Mesenchymal stem cell (in vitro differentiated cells and primary cell): ENCODE results near the gene ZNF598.
"Not testable (repeated sequence)": the region's sequence is repeated elsewhere in the genome, so short reads cannot be mapped to it uniquely, and the experiment has no call there.

Experiments used
- DNase-seq: peaks from one replicate; pipeline ENCODE4 v3.0.0-alpha.2; 2013
- H2AFZ ChIP-seq: one replicate; pipeline ENCODE4 v1.6.1; 2013; ENCODE audit warnings: low read depth, mild to moderate bottlenecking, control low read depth, inconsistent platforms, low read length, moderate library complexity
- H2AK5ac ChIP-seq: 2 replicates; pipeline ENCODE4 v1.6.1; 2013; ENCODE audit warnings: low read length, moderate library complexity, mild to moderate bottlenecking, inconsistent platforms; ENCODE audit not compliant: severe bottlenecking
- H2BK120ac ChIP-seq: one replicate; pipeline ENCODE4 v1.6.1; 2013; ENCODE audit warnings: low read depth, mild to moderate bottlenecking, inconsistent platforms, low read length, moderate library complexity
- H2BK12ac ChIP-seq, 2 experiments: one replicate each; pipeline ENCODE4 v1.6.1; 2013; ENCODE audit warnings: inconsistent platforms in 2 of 2, low read length in 2 of 2, mild to moderate bottlenecking in 2 of 2, moderate library complexity in 2 of 2, control low read depth in 1 of 2
- H2BK15ac ChIP-seq: one replicate; pipeline ENCODE4 v1.6.1; 2013; ENCODE audit warnings: mild to moderate bottlenecking, low read depth, inconsistent platforms; ENCODE audit not compliant: poor library complexity, severe bottlenecking
- H2BK5ac ChIP-seq: 2 replicates; pipeline ENCODE4 v1.6.1; 2013; ENCODE audit warnings: low read depth, mild to moderate bottlenecking, low read length, control low read depth, inconsistent platforms; ENCODE audit not compliant: poor library complexity, severe bottlenecking
- H3K14ac ChIP-seq, 2 experiments: one replicate each; pipeline ENCODE4 v1.6.1; 2013; ENCODE audit warnings: inconsistent platforms in 2 of 2, low read length in 2 of 2, control low read depth in 1 of 2, mild to moderate bottlenecking in 1 of 2, moderate library complexity in 1 of 2
- H3K18ac ChIP-seq, 2 experiments: one replicate each; pipeline ENCODE4 v1.6.1; 2013; ENCODE audit warnings: inconsistent platforms in 2 of 2, low read length in 2 of 2, control low read depth in 1 of 2, low read depth in 1 of 2, mild to moderate bottlenecking in 1 of 2
- H3K23ac ChIP-seq, 2 experiments: one replicate each; pipeline ENCODE4 v1.6.1; 2013; ENCODE audit warnings: inconsistent platforms in 2 of 2, low read length in 2 of 2, mild to moderate bottlenecking in 2 of 2, moderate library complexity in 2 of 2, control low read depth in 1 of 2
- H3K27ac ChIP-seq: 2 replicates; pipeline ENCODE4 v1.5.1; 2013; ENCODE audit warnings: mild to moderate bottlenecking, moderate library complexity, low read length, control low read depth, inconsistent platforms; ENCODE audit not compliant: poor library complexity, severe bottlenecking
- H3K27me3 ChIP-seq, 2 experiments: 2 replicates each; pipeline versions ENCODE4 v1.6.1 to v1.7.0; 2013; ENCODE audit warnings: low read length in 2 of 2, mild to moderate bottlenecking in 2 of 2, moderate library complexity in 2 of 2, control low read depth in 1 of 2, inconsistent platforms in 1 of 2; ENCODE audit not compliant: control insufficient read depth in 1 of 2, insufficient read depth in 1 of 2
- H3K36me3 ChIP-seq, 2 experiments: 2 replicates each; pipeline versions ENCODE4 v1.6.1 to v1.7.0; 2013; ENCODE audit warnings: low read length in 2 of 2, control low read depth in 1 of 2, inconsistent platforms in 1 of 2, low read depth in 1 of 2, mild to moderate bottlenecking in 1 of 2; ENCODE audit not compliant: insufficient read depth in 2 of 2, control insufficient read depth in 1 of 2
- H3K4ac ChIP-seq, 2 experiments: one replicate each; pipeline ENCODE4 v1.6.1; 2013; ENCODE audit warnings: inconsistent platforms in 2 of 2, low read length in 2 of 2, mild to moderate bottlenecking in 2 of 2, moderate library complexity in 2 of 2, control low read depth in 1 of 2, low read depth in 1 of 2
- H3K4me1 ChIP-seq: 2 replicates; pipeline ENCODE4 v1.6.1; 2013; ENCODE audit warnings: low read depth, low read length, control low read depth; ENCODE audit not compliant: control insufficient read depth, insufficient read depth
- H3K4me2 ChIP-seq: 2 replicates; pipeline ENCODE4 v1.6.1; 2013; ENCODE audit warnings: low read length, mild to moderate bottlenecking, inconsistent platforms; ENCODE audit not compliant: poor library complexity, severe bottlenecking
- H3K4me3 ChIP-seq, 2 experiments: 2 replicates each; pipeline versions ENCODE4 v1.5.1 to v1.7.0; 2013; ENCODE audit warnings: low read length in 2 of 2, mild to moderate bottlenecking in 2 of 2, control low read depth in 1 of 2, low read depth in 1 of 2; ENCODE audit not compliant: insufficient read depth in 1 of 2
- H3K79me1 ChIP-seq: replicated peaks from 2 replicates; pipeline ENCODE4 v1.6.1; 2013; ENCODE audit warnings: mild to moderate bottlenecking, control low read depth, low read length, inconsistent platforms; ENCODE audit not compliant: poor library complexity, severe bottlenecking
- H3K9ac ChIP-seq: 2 replicates; pipeline ENCODE4 v1.7.0; 2013; ENCODE audit warnings: mild to moderate bottlenecking, low read length, moderate library complexity
- H3K9me3 ChIP-seq: 2 replicates; pipeline ENCODE4 v1.7.0; 2013; ENCODE audit warnings: mild to moderate bottlenecking, low read length; ENCODE audit not compliant: control insufficient read depth
- H4K8ac ChIP-seq: one replicate; pipeline ENCODE4 v1.6.1; 2013; ENCODE audit warnings: inconsistent platforms, mild to moderate bottlenecking, low read length, moderate library complexity
- H4K91ac ChIP-seq: one replicate; pipeline ENCODE4 v1.6.1; 2013; ENCODE audit warnings: mild to moderate bottlenecking, low read length, inconsistent platforms
- WGBS: methylation state at CpG from one replicate; pipeline ENCODE4 v1.1.7; 2013; ENCODE audit warnings: mixed read lengths; 5-methylcytosine and 5-hydroxymethylcytosine counted together

The ZNF598 gene

DNA sequence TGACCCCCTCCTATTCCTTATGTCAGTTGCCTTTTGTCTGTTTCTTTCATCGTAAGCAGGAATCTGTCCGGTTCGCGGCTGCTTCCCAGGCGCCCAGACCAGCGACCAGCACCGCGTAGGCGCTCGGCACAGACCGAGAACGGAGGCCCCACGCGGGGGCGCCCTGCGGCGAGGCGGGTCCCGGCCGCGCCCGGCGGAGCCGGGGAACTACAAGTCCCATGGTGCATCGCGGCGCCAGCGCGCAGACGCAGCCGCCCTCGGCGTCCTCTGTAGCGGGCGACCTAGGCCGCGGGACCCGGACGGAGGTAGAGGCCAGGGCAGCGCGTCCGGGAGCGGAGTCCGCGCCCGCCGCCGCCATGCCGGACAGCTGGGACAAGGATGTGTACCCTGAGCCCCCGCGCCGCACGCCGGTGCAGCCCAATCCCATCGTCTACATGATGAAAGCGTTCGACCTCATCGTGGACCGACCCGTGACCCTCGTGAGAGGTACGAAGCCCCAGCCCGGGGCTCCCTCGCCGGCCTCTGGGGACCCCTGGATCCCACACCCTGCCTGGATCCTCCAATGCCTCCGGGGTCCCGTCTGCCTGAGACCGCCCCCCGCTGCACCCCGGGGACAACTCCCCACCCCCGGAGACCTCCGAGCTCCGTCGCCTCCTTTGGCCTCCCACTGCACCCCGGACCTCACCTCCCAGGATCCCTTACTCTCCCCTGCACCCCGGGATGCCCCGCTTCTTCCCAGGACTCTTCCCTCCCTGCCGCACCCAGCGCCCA lies 50.2 kb downstream of the ZNF598 start, which contains the start of gene NDUFB10:
TSS of gene NDUFB10 (plus strand) at position 270 of the 771 bp plus-strand sequence. CDS start at position 357, 87 bp downstream.
- peak; percentile 88 for DNase-seq
- Histone ChIP-seq H3K18ac (peak within 1 kb of the TSS; percentile 97 to 98), H3K27me3 (peaks cover 0 to 3% of the 10 kb centered on the region in 2 experiments), H3K23ac (peak within 1 kb of the TSS in 1 of 2 experiments; percentile 98), H2AFZ (peak within 1 kb of the TSS; percentile 62), H2BK120ac (peak within 1 kb of the TSS; percentile 27), H3K79me1 (no peaks in the 10 kb centered on the region), H3K9me3 (peaks cover 4% of the 10 kb centered on the region), H4K8ac (peak within 1 kb of the TSS; percentile 99), H2BK12ac (peak within 1 kb of the TSS in 1 of 2 experiments; percentile 72), H3K9ac (peak within 1 kb of the TSS; percentile 93), H3K4me3 (peak within 1 kb of the TSS; percentile 90 to 91), H3K4me1 (peaks cover 26% of the 10 kb centered on the region), H2AK5ac (peak within 1 kb of the TSS; percentile 44), H3K27ac (peak within 1 kb of the TSS; percentile 34), H4K91ac (peak within 1 kb of the TSS; percentile 88), H3K4ac (peak within 1 kb of the TSS; percentile 42 to 86), H3K4me2 (peak within 1 kb of the TSS; percentile 85), H2BK15ac (peak within 1 kb of the TSS; percentile 44), H2BK5ac (peak within 1 kb of the TSS; percentile 85), H3K14ac (peak within 1 kb of the TSS; percentile 5 to 99), H3K36me3 (peaks cover 23 to 34% of the 10 kb centered on the region in 2 experiments)
- 1% methylated on average over 73 of the region's 79 CpGs for WGBS

GRCh38 chr16:1958715-1959268 lies 50.8 kb downstream of the ZNF598 start:
- peak overlapping the region; percentile 85 for H3K4me2 ChIP-seq
- no peak for DNase-seq
- no peak overlapping the region for H3K4ac ChIP-seq
- H3K27ac ChIP-seq: no peak overlapping the region
- peak overlapping the region; percentile 94 for H4K8ac ChIP-seq
- peaks cover 27% of the 10 kb centered on the region for H3K4me1 ChIP-seq
- no peak overlapping the region for H3K14ac ChIP-seq
- H3K23ac ChIP-seq: no peak overlapping the region
- peaks cover 3% of the 10 kb centered on the region for H3K9me3 ChIP-seq
- peak overlapping the region; percentile 44 for H2AK5ac ChIP-seq
- peaks cover 23 to 31% of the 10 kb centered on the region in 2 experiments for H3K36me3 ChIP-seq
- H2BK5ac ChIP-seq: no peak overlapping the region
- peak overlapping the region; percentile 11 to 86 for H3K18ac ChIP-seq
- no peak overlapping the region for H2AFZ ChIP-seq
- H3K27me3 ChIP-seq: peaks cover 0 to 3% of the 10 kb centered on the region in 2 experiments
- peak overlapping the region; percentile 93 for H3K9ac ChIP-seq
- peak overlapping the region; percentile 44 for H2BK15ac ChIP-seq
- H3K4me3 ChIP-seq: peak overlapping the region; percentile 20 to 90
- 62% methylated on average over 13 of the region's 14 CpGs for WGBS
- no peaks in the 10 kb centered on the region for H3K79me1 ChIP-seq
- H2BK12ac ChIP-seq: peak overlapping the region in 1 of 2 experiments; percentile 72
- H4K91ac ChIP-seq: peak overlapping the region; percentile 64
- H2BK120ac ChIP-seq: peak overlapping the region; percentile 27

GRCh38 chr16:1958143-1958491 lies 51.5 kb downstream of the ZNF598 start:
- peaks cover 21 to 24% of the 10 kb centered on the region in 2 experiments for H3K36me3 ChIP-seq
- H3K79me1 ChIP-seq, H3K27me3 ChIP-seq, H3K23ac ChIP-seq, H3K4me3 ChIP-seq, H3K27ac ChIP-seq, DNase-seq, H4K8ac ChIP-seq, H3K4ac ChIP-seq, H2BK15ac ChIP-seq, H3K4me2 ChIP-seq, H2BK12ac ChIP-seq, H2AK5ac ChIP-seq, H3K14ac ChIP-seq, H3K9me3 ChIP-seq, H3K9ac ChIP-seq, H2BK120ac ChIP-seq, H2BK5ac ChIP-seq, H2AFZ ChIP-seq, H3K18ac ChIP-seq, H4K91ac ChIP-seq: not testable (repeated sequence)
- peaks cover 29% of the 10 kb centered on the region for H3K4me1 ChIP-seq
- WGBS: 92% methylated on average over 28 of the region's 30 CpGs

DNA sequence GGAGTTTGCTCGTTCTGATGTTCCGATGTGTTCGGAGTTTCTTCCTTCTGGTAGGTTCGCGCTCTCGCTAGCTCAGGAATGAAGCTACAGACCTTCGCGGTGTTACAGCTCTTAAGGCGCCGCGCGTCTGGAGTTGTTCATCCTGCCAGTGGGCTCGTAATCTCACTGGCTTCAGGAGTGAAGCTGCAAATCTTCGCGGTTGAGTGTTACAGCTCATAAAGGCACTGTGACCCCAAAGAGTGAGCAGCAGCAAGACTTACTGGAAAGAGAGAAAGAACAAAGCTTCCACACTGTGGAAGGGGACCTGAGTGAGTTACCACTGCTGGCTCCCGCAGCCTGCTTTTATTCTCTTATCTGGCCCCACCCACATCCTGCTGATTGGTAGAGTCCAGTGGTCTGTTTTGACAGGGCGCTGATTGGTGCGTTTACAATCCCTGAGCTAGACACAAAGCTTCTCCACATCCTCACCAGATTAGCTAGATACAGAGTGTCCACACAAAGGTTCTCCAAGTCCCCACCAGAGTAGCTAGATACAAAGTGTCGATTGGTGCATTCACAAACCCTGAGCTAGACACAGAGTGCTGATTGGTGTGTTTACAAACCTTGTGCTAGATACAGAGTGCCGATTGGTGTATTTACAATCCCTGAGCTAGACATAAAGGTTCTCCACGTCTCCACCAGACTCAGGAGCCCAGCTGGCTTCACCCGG lies 52.0 kb downstream of the ZNF598 start:
- H2BK120ac ChIP-seq, H3K23ac ChIP-seq, H3K9me3 ChIP-seq, DNase-seq, H2BK15ac ChIP-seq, H3K79me1 ChIP-seq, H3K9ac ChIP-seq, H3K4me2 ChIP-seq, H4K8ac ChIP-seq, H2AK5ac ChIP-seq, H2BK5ac ChIP-seq, H2BK12ac ChIP-seq, H3K4ac ChIP-seq, H3K27ac ChIP-seq, H3K27me3 ChIP-seq, H3K4me3 ChIP-seq, H3K18ac ChIP-seq, H4K91ac ChIP-seq, H2AFZ ChIP-seq, H3K14ac ChIP-seq: not testable (repeated sequence)
- WGBS: 94% methylated on average over 19 of the region's 22 CpGs
- Histone ChIP-seq H3K36me3 (peaks cover 16 to 19% of the 10 kb centered on the region in 2 experiments), H3K4me1 (peaks cover 25% of the 10 kb centered on the region)
